Adrenal gland (tissue), 12 donors: ENCODE measurements around the gene PPP2CA. TPM values are rescaled to one million over a fixed set of nuclear protein-coding genes. Genes with fewer than 3 reads are reported as not detected.
"Not testable (repeated sequence)": the region's sequence is repeated elsewhere in the genome, so short reads cannot be mapped to it uniquely, and the experiment has no call there.

Source experiments
- DNase-seq, 7 donors: peaks; one replicate each; pipeline ENCODE4 v3.0.0-alpha.2; 2019 to 2020
- H3K27ac ChIP-seq, 5 donors: fragments of 200-600 bp; sonication (generic) in 4 of 5; 1 replicate in 3 of 5; 2 replicates in 2 of 5; pipeline versions ENCODE4 v1.5.1 to v1.8.0; 2016 to 2020; ENCODE audit warnings: mild to moderate bottlenecking in 1 of 5
- H3K27me3 ChIP-seq: fragments of 200-600 bp; 2 replicates; pipeline ENCODE4 v1.8.0; 2021
- H3K36me3 ChIP-seq, 2 donors: fragments of 200-600 bp; replicated peaks in 1 of 2; 1 replicate in 1 of 2; 2 replicates in 1 of 2; pipeline versions ENCODE4 v1.5.1 to v1.8.0; 2018 to 2022
- H3K4me1 ChIP-seq, 2 donors: fragments of 200-600 bp; replicated peaks in 1 of 2; 1 replicate in 1 of 2; 2 replicates in 1 of 2; pipeline versions ENCODE4 v1.5.1 to v1.8.0; 2018 to 2021
- H3K4me3 ChIP-seq, 4 donors: fragments of 200-600 bp; sonication (generic) in 3 of 4; one replicate each; pipeline ENCODE4 v1.5.1; 2016 to 2018
- H3K9me3 ChIP-seq, 3 donors: fragments of 200-600 bp; sonication (generic) in 1 of 3; replicated peaks in 1 of 3; 1 replicate in 2 of 3; 2 replicates in 1 of 3; pipeline versions ENCODE4 v1.5.1 to v1.8.0; 2016 to 2021
- CTCF ChIP-seq, 6 experiments: fragments of 450-650 bp in 4 of 6; fragments of 200-600 bp in 2 of 6; sonication (generic) in 1 of 6; IDR thresholded peaks; 1 replicate in 5 of 6; 2 replicates in 1 of 6; pipeline versions ENCODE4 v1.5.1 to v1.8.0; 2016 to 2021; ENCODE audit warnings: antibody characterized with exemption in 6 of 6, mild to moderate bottlenecking in 2 of 6, moderate library complexity in 1 of 6
- POLR2A ChIP-seq, 2 donors: fragments of 450-650 bp; IDR thresholded peaks; one replicate each; pipeline ENCODE4 v1.6.1; 2017; ENCODE audit warnings: antibody characterized with exemption in 2 of 2, mild to moderate bottlenecking in 2 of 2, moderate library complexity in 1 of 2
- WGBS, 4 donors: extraction: QIAGEN DNeasy Blood & Tissue Kit in 2 of 4; methylation state at CpG; one replicate each; pipeline versions ENCODE4 v1.1.5 to v1.1.7; 2013 to 2017; 5-methylcytosine and 5-hydroxymethylcytosine counted together
- intact Hi-C, 2 donors: fragments of 100-400 bp; cut with DNase I; formaldehyde crosslinking; loops; one replicate each; pipeline versions ENCODE4 v1.14.1 to v1.15.0; 2022 to 2023
- polyA plus RNA-seq, 3 donors: library from polyadenylated mRNA; stranded (reverse); fragments of 200-250 nt in 2 of 3; fragments of 350-450 nt in 1 of 3; fragmentation: Illumina TruSeq in 1 of 3; extraction: RNeasy Lipid Tissue Mini Kit (QIAGEN cat#74804) in 1 of 3; gene quantifications; one replicate each; pipeline ENCODE4 v1.2.3, GENCODE V29; 2013 to 2014
- total RNA-seq, 9 donors: library from RNA; depleted of rRNA in 4 of 9; stranded (reverse); fragments of >200 nt in 4 of 9; fragments of 120-200 nt in 1 of 9; fragmentation: NEBNext Ultra II Directional in 1 of 9; extraction: Animal tissue kit (Norgen Biotek cat#: 25700) in 1 of 9; gene quantifications; one replicate each; pipeline versions ENCODE4 v1.1.0 to v1.2.4, GENCODE V29; 2013 to 2023
- donor health status: healthy with polysubstance abuse.
- donor health status: Bipolar disorder and iron deficiency.
- donor health status: DM: yes; HTN: yes; CAD: no.
- donor health status: DM: no; HTN: no; CAD: no.
- donor health status: DM: no; HTN: no; CAD: no.
- donor health status: DM: yes; HTN: yes; CAD: no.

Gene PPP2CA
- total and polyA plus RNA-seq, 12 donors: 26.9 to 246 (median 145) TPM

- no peak overlapping the region for H3K27ac ChIP-seq
- WGBS, 4 donors: 91 to 95% (median 94%) methylated on average over 4 of the region's 4 CpGs
- no peaks in the 10 kb centered on the region for H3K36me3 ChIP-seq
- TF ChIP-seq CTCF (IDR thresholded peaks at IDR 0.05) (no peak), POLR2A (IDR thresholded peaks at IDR 0.05) (no peak)
- no peak for DNase-seq
- H3K4me1 ChIP-seq: no peaks in the 10 kb centered on the region
- intact Hi-C loops: no loop called here
- H3K9me3 ChIP-seq: no peaks in the 10 kb centered on the region
- no peak overlapping the region for H3K4me3 ChIP-seq
- H3K27me3 ChIP-seq: no peaks in the 10 kb centered on the region
Measured at GRCh38 chr5:134268919-134269318, 43.0 kb upstream of the PPP2CA start.

GRCh38 chr5:134268019-134268601 lies 42.2 kb upstream of the PPP2CA start:
- no peak overlapping the region for H3K27ac ChIP-seq
- DNase-seq: no peak
- 73 to 82% (median 79%) methylated on average over 3 of the region's 3 CpGs for WGBS, 4 donors

GRCh38 chr5:134267366-134268018 lies 41.6 kb upstream of the PPP2CA start:
- 68 to 70% (median 70%) methylated on average over 7 of the region's 7 CpGs for WGBS, 4 donors
- intact Hi-C loops: no loop called here
- Histone ChIP-seq H3K4me3 (no peak overlapping the region), H3K27ac (no peak overlapping the region), H3K9me3 (no peaks in the 10 kb centered on the region), H3K4me1 (no peaks in the 10 kb centered on the region), H3K27me3 (no peaks in the 10 kb centered on the region), H3K36me3 (no peaks in the 10 kb centered on the region)
- DNase-seq: no peak
- TF ChIP-seq POLR2A (IDR thresholded peaks at IDR 0.05) (no peak), CTCF (IDR thresholded peaks at IDR 0.05) (no peak)

More at GRCh38 chr5:134268019-134268601, 42.2 kb upstream of the PPP2CA start:
- H3K4me3 ChIP-seq: no peak overlapping the region
- H3K9me3 ChIP-seq: no peaks in the 10 kb centered on the region
- no peaks in the 10 kb centered on the region for H3K36me3 ChIP-seq
- no peaks in the 10 kb centered on the region for H3K27me3 ChIP-seq
- TF ChIP-seq POLR2A (IDR thresholded peaks at IDR 0.05): no peak
- TF ChIP-seq CTCF (IDR thresholded peaks at IDR 0.05): no peak
- H3K4me1 ChIP-seq: no peaks in the 10 kb centered on the region
- intact Hi-C loops: no loop called here

- H3K36me3 ChIP-seq: no peaks in the 10 kb centered on the region
- no peaks in the 10 kb centered on the region for H3K4me1 ChIP-seq
- TF ChIP-seq POLR2A (IDR thresholded peaks at IDR 0.05): no peak
- no peak for TF ChIP-seq CTCF (IDR thresholded peaks at IDR 0.05)
- no peak overlapping the region for H3K27ac ChIP-seq
- intact Hi-C loops: no loop called here
- WGBS, 4 donors: 77 to 94% (median 93%) methylated on average over 4 of the region's 4 CpGs
- no peaks in the 10 kb centered on the region for H3K9me3 ChIP-seq
- H3K27me3 ChIP-seq: no peaks in the 10 kb centered on the region
- no peak overlapping the region for H3K4me3 ChIP-seq
- DNase-seq: no peak
Measured at GRCh38 chr5:134263801-134264200, 37.9 kb upstream of the PPP2CA start.

GRCh38 chr5:134262629-134263028 lies 36.8 kb upstream of the PPP2CA start:
- H3K9me3 ChIP-seq, DNase-seq, intact Hi-C loops, H3K27me3 ChIP-seq, H3K27ac ChIP-seq, H3K4me1 ChIP-seq, H3K36me3 ChIP-seq, H3K4me3 ChIP-seq: not testable (repeated sequence)
- 67 to 72% (median 70%) methylated on average over 5 of the region's 5 CpGs for WGBS, 4 donors
